HT-29 (cell line): ENCODE data around the gene WDR86. TPM values are rescaled to one million over a fixed set of nuclear protein-coding genes. Genes with fewer than 3 reads are reported as not detected.
A peak's percentile ranks its signal among the peaks of the same experiment; 100 is the strongest.

Experiments used
- DNase-seq: peaks from one replicate; pipeline ENCODE4 v3.0.0-alpha.2; 2015; ENCODE audit warnings: low spot score
- total RNA-seq: library from RNA; depleted of rRNA; stranded (reverse); fragments of >200 nt; shearing (Covaris generic); gene quantifications from 2 replicates; pipeline ENCODE4 v1.2.3, GENCODE V29; 2014

The WDR86 gene
- total RNA-seq, 1 experiment from 2014 or later, result 1.8 TPM

- DNase-seq, result no peak
Observed at GRCh38 chr7:151439855-151440798, 30.3 kb upstream of the WDR86 start, which contains the start of gene CRYGN. TSS of gene CRYGN (minus strand) at chr7:151440141. CDS start at chr7:151439917, 224 bp downstream.

GRCh38 chr7:151438864-151439601 is 29.2 kb upstream of the WDR86 start:
- no peak for DNase-seq

GRCh38 chr7:151437866-151438516 is 28.2 kb upstream of the WDR86 start:
- DNase-seq, result no peak

- no peak for DNase-seq
Observed at GRCh38 chr7:151437159-151437553, 27.3 kb upstream of the WDR86 start.

GRCh38 chr7:151436446-151437158 is 26.8 kb upstream of the WDR86 start:
- DNase-seq, result no peak

- DNase-seq, result no peak
Observed at GRCh38 chr7:151435971-151436370, 26.1 kb upstream of the WDR86 start.

- DNase-seq, result no peak
Observed at GRCh38 chr7:151435103-151435916, 25.5 kb upstream of the WDR86 start.

GRCh38 chr7:151434549-151434948 is 24.7 kb upstream of the WDR86 start:
- no peak for DNase-seq

GRCh38 chr7:151433721-151434400 is 24.0 kb upstream of the WDR86 start:
- DNase-seq, result no peak

GRCh38 chr7:151432658-151433521 is 23.1 kb upstream of the WDR86 start:
- DNase-seq, result no peak

GRCh38 chr7:151431768-151432311 is 22.0 kb upstream of the WDR86 start:
- no peak for DNase-seq

- DNase-seq, result no peak
Observed at GRCh38 chr7:151431281-151431767, 21.5 kb upstream of the WDR86 start.

GRCh38 chr7:151430391-151431205 is 20.8 kb upstream of the WDR86 start:
- DNase-seq, result no peak

- peak; percentile 65 for DNase-seq
Observed at GRCh38 chr7:151429560-151430331, 19.9 kb upstream of the WDR86 start.

- DNase-seq, result no peak
Observed at GRCh38 chr7:151429237-151429559, 19.4 kb upstream of the WDR86 start.

GRCh38 chr7:151428378-151429236 is 18.8 kb upstream of the WDR86 start:
- DNase-seq, result no peak
